ENCODE measurements around the gene B4GALT2. TPM values are rescaled to one million over a fixed set of nuclear protein-coding genes. Genes with fewer than 3 reads are reported as not detected.

B4GALT2 gene
- total RNA-seq, 1 experiment from 2014 or later, result 159 TPM

- DNase-seq (ENCODE audit: low spot score), result peak; percentile 97
These were observed 9.1 kb upstream of the B4GALT2 start, which contains the start of gene DPH2 for GRCh38 chr1:43969746-43970466. TSS of gene DPH2 (plus strand) at chr1:43970010. CDS start at chr1:43970176, 166 bp downstream.

DNA sequence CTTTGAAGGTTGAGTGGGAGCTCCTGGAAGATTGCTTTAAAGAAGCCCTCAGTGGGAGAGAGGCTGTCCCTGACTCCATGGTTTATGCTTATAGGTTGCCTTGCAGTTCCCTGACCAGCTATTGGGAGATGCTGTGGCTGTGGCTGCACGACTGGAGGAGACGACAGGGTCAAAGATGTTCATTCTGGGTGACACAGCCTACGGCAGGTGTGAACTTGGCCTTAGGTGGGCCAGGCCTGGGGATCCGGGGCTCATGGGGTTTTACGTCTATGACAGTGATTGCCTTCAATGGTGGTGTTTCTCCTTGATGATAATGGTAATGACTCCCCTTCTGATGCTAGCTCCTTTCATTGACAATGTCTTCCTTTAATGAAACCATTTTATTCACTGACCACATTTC, 8.5 kb upstream of the B4GALT2 start:
- DNase-seq (ENCODE audit: low spot score), result peak; percentile 5

GRCh38 chr1:43970911-43971310, 8.1 kb upstream of the B4GALT2 start:
- no peak for DNase-seq (ENCODE audit: low spot score)

DNA sequence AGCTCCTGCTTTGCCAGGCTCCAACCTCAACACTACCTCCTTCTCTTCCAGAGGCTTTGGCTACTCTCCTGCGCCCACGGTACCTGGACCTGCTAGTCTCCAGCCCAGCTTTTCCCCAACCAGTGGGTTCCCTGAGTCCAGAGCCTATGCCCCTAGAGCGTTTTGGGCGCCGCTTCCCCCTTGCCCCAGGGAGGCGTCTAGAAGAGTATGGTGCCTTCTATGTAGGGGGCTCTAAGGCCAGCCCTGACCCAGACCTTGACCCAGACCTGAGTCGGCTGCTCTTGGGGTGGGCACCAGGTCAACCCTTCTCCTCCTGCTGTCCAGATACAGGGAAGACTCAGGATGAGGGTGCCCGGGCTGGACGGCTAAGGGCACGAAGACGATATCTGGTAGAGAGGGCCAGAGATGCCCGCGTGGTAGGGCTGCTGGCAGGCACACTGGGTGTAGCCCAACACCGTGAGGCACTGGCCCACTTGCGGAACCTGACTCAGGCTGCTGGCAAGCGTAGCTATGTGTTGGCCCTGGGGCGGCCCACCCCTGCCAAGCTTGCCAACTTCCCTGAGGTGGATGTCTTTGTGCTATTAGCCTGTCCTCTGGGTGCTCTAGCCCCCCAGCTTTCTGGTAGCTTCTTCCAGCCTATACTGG, 7.6 kb upstream of the B4GALT2 start:
- DNase-seq (ENCODE audit: low spot score), result no peak

DNA sequence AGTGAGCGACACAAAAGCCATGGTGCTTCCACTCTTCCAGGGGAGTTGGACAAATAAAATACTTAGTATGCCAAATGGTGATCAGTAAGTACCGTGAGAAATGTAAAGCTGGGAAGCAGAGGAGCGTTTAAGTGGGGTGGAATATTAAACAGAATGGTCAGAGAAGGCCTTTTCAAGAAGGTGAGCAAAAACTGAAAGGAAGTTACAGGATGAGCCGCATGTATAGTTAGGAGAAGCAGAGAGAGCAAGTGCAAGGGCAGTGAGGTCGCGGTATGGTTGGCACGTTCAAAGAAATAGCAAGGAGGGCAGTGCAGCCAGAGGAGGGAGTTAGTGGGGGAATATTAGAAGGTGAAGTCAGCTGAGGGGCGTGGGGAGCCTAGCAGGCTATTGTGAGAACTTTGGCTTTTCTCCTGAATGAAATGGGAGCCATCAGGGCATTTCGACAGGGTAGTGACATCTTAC, 5.0 kb upstream of the B4GALT2 start:
- peak; percentile 4 for DNase-seq (ENCODE audit: low spot score)

GRCh38 chr1:43974443-43975248, 4.4 kb upstream of the B4GALT2 start, which contains the start of gene ATP6V0B:
TSS of gene ATP6V0B (plus strand) at chr1:43974960. CDS start at chr1:43975041, 81 bp downstream.
- peak; percentile 97 for DNase-seq (ENCODE audit: low spot score)

DNA sequence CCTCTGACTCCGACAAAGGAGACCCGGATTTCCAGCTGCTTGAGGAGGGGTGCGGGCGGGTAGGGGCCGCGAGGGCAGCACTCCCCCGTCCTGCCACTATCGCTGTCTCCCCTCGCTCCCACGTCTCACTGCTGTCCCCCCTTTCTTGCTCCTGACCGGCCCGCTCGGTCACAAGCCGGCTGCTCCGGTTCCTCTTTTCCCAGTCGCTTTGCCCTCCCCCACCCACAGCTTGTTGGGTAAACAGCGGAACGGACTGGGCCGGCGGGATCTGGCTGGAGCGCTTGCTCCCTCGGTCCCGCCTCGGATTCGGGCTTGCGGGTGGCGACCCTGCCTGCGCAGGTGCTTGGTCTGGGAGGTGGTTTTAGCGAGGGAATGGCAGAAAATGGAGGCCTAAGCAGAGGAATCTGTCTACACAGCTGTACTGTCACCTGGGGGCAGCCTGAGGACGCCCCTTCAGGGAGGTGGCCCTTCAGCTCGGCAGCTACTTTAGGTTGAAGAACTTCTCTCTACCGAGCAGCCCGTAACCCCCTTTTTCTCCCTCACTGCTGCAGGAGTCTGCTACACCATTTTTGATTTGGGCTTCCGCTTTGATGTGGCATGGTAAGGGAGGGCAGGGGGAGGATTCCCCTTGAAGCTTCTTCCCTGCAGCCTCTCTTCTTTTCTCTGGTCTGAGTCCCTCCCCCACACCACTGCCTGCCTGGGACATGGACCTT, 3.6 kb upstream of the B4GALT2 start:
- DNase-seq (ENCODE audit: low spot score), result peak; percentile 50

- DNase-seq (ENCODE audit: low spot score), result no peak
These were observed 3.0 kb upstream of the B4GALT2 start for GRCh38 chr1:43976045-43976444.

GRCh38 chr1:43976890-43977289, 2.1 kb upstream of the B4GALT2 start:
- DNase-seq (ENCODE audit: low spot score), result no peak

DNA sequence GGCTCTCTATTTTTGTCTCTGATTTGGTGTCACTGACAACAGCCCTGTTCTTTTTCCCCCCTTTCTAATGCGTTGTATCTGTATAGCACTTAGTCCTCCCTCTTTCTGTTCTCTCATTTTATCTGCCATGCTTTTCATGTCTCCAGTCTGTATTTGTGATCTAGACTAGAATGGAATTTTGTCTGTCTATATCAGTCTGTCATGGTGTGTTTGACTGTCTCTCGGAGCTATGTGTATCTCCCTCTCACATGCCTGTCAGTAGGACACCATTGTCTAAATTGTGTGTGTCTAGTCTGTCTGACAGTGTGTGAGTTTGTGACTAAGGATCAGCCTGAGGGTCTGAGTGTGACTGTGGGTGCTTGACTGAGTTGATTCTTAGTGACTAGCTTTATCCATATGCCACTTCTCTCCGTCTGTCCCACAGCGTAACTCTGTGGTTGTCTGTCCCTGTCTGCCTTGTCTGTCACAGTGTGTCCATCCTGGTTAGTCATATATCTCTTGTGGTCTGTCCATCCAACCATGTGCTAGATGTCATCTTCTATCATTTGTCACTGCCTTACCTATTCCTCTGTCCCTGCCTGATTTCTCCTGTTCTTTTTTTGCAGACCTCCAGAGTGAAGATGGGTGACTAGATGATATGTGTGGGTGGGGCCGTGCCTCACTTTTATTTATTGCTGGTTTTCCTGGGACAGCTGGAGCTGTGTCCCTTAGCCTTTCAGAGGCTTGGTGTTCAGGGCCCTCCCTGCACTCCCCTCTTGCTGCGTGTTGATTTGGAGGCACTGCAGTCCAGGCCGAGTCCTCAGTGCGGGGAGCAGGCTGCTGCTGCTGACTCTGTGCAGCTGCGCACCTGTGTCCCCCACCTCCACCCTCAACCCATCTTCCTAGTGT, 1.4 kb upstream of the B4GALT2 start:
- DNase-seq (ENCODE audit: low spot score), result no peak

GRCh38 chr1:43978264-43978550, 803 bp upstream of the B4GALT2 start:
- DNase-seq (ENCODE audit: low spot score), result no peak

DNA sequence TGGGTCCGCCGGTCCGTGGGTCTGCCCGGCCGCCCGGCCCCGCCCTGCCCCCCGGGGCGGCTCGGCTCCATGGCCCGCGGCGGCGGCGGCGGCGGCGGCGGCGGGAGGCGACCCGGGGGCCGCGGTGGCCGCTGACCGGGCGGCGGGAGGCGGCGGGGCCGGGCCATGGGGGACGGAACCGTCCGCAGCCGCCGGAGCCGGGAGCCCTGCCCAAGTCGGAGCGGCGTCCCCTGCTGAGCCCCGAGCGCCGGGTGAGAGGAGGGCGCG, 184 bp downstream of the B4GALT2 start:
- DNase-seq (ENCODE audit: low spot score), result no peak

- DNase-seq (ENCODE audit: low spot score), result peak; percentile 51
These were observed 681 bp downstream of the B4GALT2 start for GRCh38 chr1:43979528-43980254.

- DNase-seq (ENCODE audit: low spot score), result peak; percentile 39
These were observed 1.5 kb downstream of the B4GALT2 start for GRCh38 chr1:43980255-43981134.

DNA sequence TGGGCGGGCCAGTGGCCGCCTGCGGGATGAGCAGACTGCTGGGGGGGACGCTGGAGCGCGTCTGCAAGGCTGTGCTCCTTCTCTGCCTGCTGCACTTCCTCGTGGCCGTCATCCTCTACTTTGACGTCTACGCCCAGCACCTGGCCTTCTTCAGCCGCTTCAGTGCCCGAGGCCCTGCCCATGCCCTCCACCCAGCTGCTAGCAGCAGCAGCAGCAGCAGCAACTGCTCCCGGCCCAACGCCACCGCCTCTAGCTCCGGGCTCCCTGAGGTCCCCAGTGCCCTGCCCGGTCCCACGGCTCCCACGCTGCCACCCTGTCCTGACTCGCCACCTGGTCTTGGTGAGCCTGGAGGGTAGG, 2.1 kb downstream of the B4GALT2 start:
- peak; percentile 61 for DNase-seq (ENCODE audit: low spot score)

GRCh38 chr1:43981636-43982035, 2.6 kb downstream of the B4GALT2 start:
- DNase-seq (ENCODE audit: low spot score), result no peak

DNA sequence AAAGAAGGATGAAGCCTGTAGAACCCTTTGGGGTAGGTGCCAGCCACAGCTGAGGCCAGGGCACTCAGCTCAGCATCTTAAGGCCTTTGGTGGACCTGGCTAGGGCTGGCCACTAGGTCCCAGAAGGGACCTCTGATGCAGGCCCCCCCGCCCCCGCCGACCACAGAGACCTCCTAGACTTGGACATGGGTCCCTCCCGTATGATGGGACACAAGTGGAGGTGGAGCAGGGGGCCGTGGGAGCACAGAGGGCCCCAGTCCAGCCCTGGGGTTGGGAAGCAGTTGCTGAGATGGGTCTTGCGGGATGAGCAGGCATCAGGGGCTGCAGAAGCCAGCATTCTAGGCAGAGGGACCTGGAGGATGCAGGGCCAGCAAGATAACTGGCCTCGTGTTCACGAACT, 3.2 kb downstream of the B4GALT2 start:
- DNase-seq (ENCODE audit: low spot score), result no peak

DNA sequence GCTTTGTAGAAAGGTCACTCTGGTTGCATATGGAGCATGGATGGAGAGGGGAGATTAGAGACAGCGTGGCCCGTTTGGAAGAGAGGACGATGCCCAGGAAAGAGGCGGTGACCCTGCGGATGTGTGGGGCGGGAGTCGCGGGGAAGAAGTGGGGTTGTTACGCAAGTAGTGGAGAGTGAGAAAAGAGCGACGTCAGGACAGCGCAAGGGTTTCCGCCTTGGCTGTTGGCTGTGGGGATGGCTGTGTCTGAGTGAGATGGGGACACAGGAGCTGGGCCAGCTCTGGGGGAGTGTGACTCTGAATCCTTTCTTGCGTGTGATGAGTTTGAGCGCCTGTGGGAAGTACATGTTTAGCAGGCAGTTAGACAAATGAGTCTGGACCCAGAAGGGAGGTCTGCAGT, 3.8 kb downstream of the B4GALT2 start:
- no peak for DNase-seq (ENCODE audit: low spot score)

DNA sequence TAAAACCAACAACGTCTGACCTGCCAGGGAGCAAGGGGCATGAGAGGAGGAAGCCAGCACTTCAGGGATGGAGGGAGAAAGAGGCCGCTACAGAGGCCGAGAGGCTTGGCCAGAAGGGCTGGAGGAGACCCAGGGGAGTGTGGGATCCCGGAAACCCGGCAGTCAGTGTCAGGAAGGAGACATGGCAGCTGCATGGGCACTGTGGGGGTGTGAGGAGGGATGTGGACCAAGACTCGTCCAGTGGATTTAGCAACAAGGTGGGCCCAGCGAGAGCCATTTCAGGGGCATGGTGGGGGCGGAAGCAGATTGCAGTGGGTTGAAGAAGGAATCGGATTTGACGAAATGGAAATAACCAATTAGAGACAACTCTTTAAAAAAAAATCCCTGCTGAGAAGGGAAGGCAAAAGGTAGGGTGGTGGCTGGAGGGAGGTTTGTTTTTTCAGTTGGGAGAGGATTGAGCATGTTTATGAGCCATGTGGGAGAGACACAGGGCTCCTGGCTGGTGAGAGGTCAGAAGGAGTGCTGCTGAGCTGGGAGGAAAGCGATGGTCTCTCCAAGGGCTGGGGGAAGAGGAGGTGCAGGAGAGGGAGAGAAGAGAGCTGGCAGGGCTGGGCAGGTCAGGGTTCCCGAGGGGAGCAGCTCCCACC, 4.4 kb downstream of the B4GALT2 start:
- DNase-seq (ENCODE audit: low spot score), result no peak

Data from HT-29 (cell line).